Mesendoderm (in vitro differentiated cells): ENCODE results near the gene XRN2.

Experiments used
- DNase-seq: peaks from one replicate; pipeline ENCODE4 v3.0.0; 2013
- H2AK5ac ChIP-seq: 2 replicates; pipeline ENCODE4 v1.6.1; 2013; ENCODE audit warnings: low read length, inconsistent platforms
- H2BK120ac ChIP-seq: 2 replicates; pipeline ENCODE4 v1.6.1; 2013; ENCODE audit warnings: low read depth, mild to moderate bottlenecking, low read length, moderate library complexity, mixed read lengths
- H2BK15ac ChIP-seq: replicated peaks from 2 replicates; pipeline ENCODE4 v1.6.1; 2013; ENCODE audit warnings: low read depth, mild to moderate bottlenecking, moderate library complexity
- H2BK5ac ChIP-seq: 2 replicates; pipeline ENCODE4 v1.6.1; 2013; ENCODE audit warnings: low read length, inconsistent platforms
- H3K18ac ChIP-seq: 2 replicates; pipeline ENCODE4 v1.6.1; 2013; ENCODE audit warnings: mild to moderate bottlenecking, low read length, mixed read lengths
- H3K23ac ChIP-seq: one replicate; pipeline ENCODE4 v1.6.1; 2013; ENCODE audit warnings: low read length
- H3K27ac ChIP-seq: 2 replicates; pipeline ENCODE4 v1.5.1; 2013; ENCODE audit warnings: low read depth, mild to moderate bottlenecking, inconsistent platforms, low read length, moderate library complexity
- H3K27me3 ChIP-seq: 2 replicates; pipeline ENCODE4 v1.6.1; 2013; ENCODE audit warnings: low read length, control low read depth, mild to moderate bottlenecking, inconsistent platforms; ENCODE audit not compliant: insufficient read depth, poor library complexity
- H3K36me3 ChIP-seq: 2 replicates; pipeline ENCODE4 v1.6.1; 2013; ENCODE audit warnings: low read length, inconsistent platforms; ENCODE audit not compliant: control insufficient read depth, insufficient read depth
- H3K4ac ChIP-seq: one replicate; pipeline ENCODE4 v1.6.1; 2013; ENCODE audit warnings: low read depth, mild to moderate bottlenecking, low read length, moderate library complexity
- H3K4me1 ChIP-seq: 2 replicates; pipeline ENCODE4 v1.6.1; 2013; ENCODE audit warnings: low read depth, low read length, inconsistent platforms; ENCODE audit not compliant: control insufficient read depth
- H3K4me2 ChIP-seq: 2 replicates; pipeline ENCODE4 v1.6.1; 2013; ENCODE audit warnings: low read length
- H3K4me3 ChIP-seq: 2 replicates; pipeline ENCODE4 v1.5.1; 2013; ENCODE audit warnings: mild to moderate bottlenecking, low read length
- H3K56ac ChIP-seq: one replicate; pipeline ENCODE4 v1.6.1; 2013; ENCODE audit warnings: low read length
- H3K79me1 ChIP-seq: 2 replicates; pipeline ENCODE4 v1.6.1; 2013; ENCODE audit warnings: low read length, inconsistent platforms
- H3K79me2 ChIP-seq: 2 replicates; pipeline ENCODE4 v1.6.1; 2013; ENCODE audit warnings: mild to moderate bottlenecking, low read length; ENCODE audit not compliant: control insufficient read depth, insufficient read depth
- H3K9ac ChIP-seq: 2 replicates; pipeline ENCODE4 v1.6.1; 2013; ENCODE audit warnings: low read length, inconsistent platforms
- H4K5ac ChIP-seq: one replicate; pipeline ENCODE4 v1.6.1; 2013; ENCODE audit warnings: low read length
- H4K8ac ChIP-seq: one replicate; pipeline ENCODE4 v1.6.1; 2013; ENCODE audit warnings: low read depth, mild to moderate bottlenecking, control low read depth, low read length, moderate library complexity
- WGBS: extraction: QIAGEN DNeasy Blood & Tissue Kit; methylation state at CpG from one replicate; pipeline ENCODE4 v1.1.7; 2013; ENCODE audit warnings: low lambda C conversion rate, missing lambda C conversion rate; ENCODE audit not compliant: insufficient coverage; ENCODE audit errors: extremely low coverage; 5-methylcytosine and 5-hydroxymethylcytosine counted together

XRN2 gene

DNA sequence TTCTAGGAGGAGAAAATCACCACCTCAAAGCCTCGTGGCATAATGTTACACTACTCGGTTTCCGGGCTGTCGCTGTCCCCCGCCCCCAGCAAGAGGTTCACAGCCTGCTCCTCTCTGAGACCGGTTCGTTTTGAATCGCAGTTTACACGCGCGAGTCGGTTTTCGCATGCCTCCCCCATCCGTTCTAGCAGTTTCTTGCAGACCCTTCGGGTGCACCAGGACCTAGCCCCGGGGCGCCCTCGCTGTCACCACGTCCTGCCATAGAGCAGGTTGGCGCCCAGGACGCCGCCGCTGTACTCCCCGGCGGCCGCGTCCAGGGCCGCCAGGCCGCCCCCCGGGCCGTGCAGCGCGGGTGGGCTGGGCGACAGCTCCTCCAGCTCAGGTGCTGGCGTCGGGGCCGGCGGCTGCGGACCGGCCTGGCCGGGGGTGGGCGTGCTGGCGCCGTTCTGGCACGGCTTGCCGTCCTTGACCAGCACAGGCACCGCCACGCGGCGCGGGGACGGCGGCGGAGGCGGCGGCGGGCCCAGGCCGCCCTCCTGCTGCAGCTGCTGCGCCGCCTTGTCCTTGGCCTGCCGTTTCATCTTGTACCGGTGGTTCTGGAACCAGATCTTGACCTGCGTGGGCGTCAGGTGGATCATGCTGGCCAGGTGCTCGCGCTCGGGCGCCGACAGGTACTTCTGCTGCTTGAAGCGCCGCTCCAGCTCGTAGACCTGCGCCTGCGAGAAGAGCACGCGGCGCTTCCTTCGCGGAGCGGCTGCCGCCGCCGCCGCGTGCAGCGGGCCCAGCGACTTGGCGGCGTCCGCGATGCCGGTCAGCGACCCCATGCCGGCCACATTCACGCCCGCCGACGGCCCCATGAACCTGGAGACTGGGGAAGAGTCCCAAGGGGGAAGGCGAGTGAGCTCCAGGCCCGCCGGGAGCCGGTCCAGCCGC lies 92.8 kb downstream of the XRN2 start:
- peak overlapping the region; percentile 10 for H3K4me2 ChIP-seq
- no peaks in the 10 kb centered on the region for H3K79me1 ChIP-seq
- H2BK15ac ChIP-seq = no peak overlapping the region
- no CpG with 5 or more reads among the region's 103 CpGs for WGBS
- H3K79me2 ChIP-seq = no peaks in the 10 kb centered on the region
- no peak overlapping the region for H3K9ac ChIP-seq
- no peak overlapping the region for H3K4me3 ChIP-seq
- no peak overlapping the region for H2BK120ac ChIP-seq
- no peak overlapping the region for H2AK5ac ChIP-seq
- no peaks in the 10 kb centered on the region for H3K4me1 ChIP-seq
- H3K36me3 ChIP-seq = no peaks in the 10 kb centered on the region
- no peak overlapping the region for H4K8ac ChIP-seq
- H3K4ac ChIP-seq = no peak overlapping the region
- H4K5ac ChIP-seq = no peak overlapping the region
- no peak overlapping the region for H3K56ac ChIP-seq
- no peak overlapping the region for H2BK5ac ChIP-seq
- no peak overlapping the region for H3K18ac ChIP-seq
- H3K23ac ChIP-seq = no peak overlapping the region
- H3K27me3 ChIP-seq = peaks cover 50% of the 10 kb centered on the region
- no peak overlapping the region for H3K27ac ChIP-seq
- peak; percentile 56 for DNase-seq

- Histone ChIP-seq H3K79me1 (no peaks in the 10 kb centered on the region), H2BK15ac (no peak overlapping the region), H3K9ac (no peak overlapping the region), H4K8ac (no peak overlapping the region), H2BK120ac (no peak overlapping the region), H3K4me3 (no peak overlapping the region), H3K27me3 (peaks cover 48% of the 10 kb centered on the region), H2BK5ac (no peak overlapping the region), H3K4ac (no peak overlapping the region), H3K18ac (no peak overlapping the region), H3K4me1 (no peaks in the 10 kb centered on the region), H3K79me2 (no peaks in the 10 kb centered on the region), H3K56ac (no peak overlapping the region), H3K27ac (no peak overlapping the region), H3K23ac (no peak overlapping the region), H3K4me2 (peak overlapping the region; percentile 25), H3K36me3 (no peaks in the 10 kb centered on the region), H2AK5ac (no peak overlapping the region), H4K5ac (no peak overlapping the region)
- WGBS = no CpG with 5 or more reads among the region's 116 CpGs
- DNase-seq = no peak
Observed at GRCh38 chr20:21396599-21397340, 93.6 kb downstream of the XRN2 start.

GRCh38 chr20:21397341-21398108 lies 94.4 kb downstream of the XRN2 start, which contains the start of gene NKX2-4:
Gene NKX2-4 (minus strand): TSS chr20:21397526. CDS start chr20:21397399, 127 bp downstream.
- no peak within 1 kb of the TSS for H2AK5ac ChIP-seq
- no peaks in the 10 kb centered on the region for H3K79me1 ChIP-seq
- H2BK5ac ChIP-seq = no peak within 1 kb of the TSS
- no peak within 1 kb of the TSS for H3K18ac ChIP-seq
- no peak within 1 kb of the TSS for H3K56ac ChIP-seq
- H3K4me2 ChIP-seq = peak within 1 kb of the TSS; percentile 25
- H3K79me2 ChIP-seq = no peaks in the 10 kb centered on the region
- H3K23ac ChIP-seq = no peak within 1 kb of the TSS
- no peak within 1 kb of the TSS for H4K8ac ChIP-seq
- H3K9ac ChIP-seq = no peak within 1 kb of the TSS
- no CpG with 5 or more reads among the region's 57 CpGs for WGBS
- no peak for DNase-seq
- H3K4me3 ChIP-seq = no peak within 1 kb of the TSS
- no peak within 1 kb of the TSS for H2BK120ac ChIP-seq
- H4K5ac ChIP-seq = no peak within 1 kb of the TSS
- H3K36me3 ChIP-seq = no peaks in the 10 kb centered on the region
- no peak within 1 kb of the TSS for H3K27ac ChIP-seq
- no peak within 1 kb of the TSS for H2BK15ac ChIP-seq
- no peaks in the 10 kb centered on the region for H3K4me1 ChIP-seq
- H3K4ac ChIP-seq = no peak within 1 kb of the TSS
- H3K27me3 ChIP-seq = peaks cover 42% of the 10 kb centered on the region

- Histone ChIP-seq H3K79me1 (no peaks in the 10 kb centered on the region), H3K18ac (no peak overlapping the region), H3K79me2 (no peaks in the 10 kb centered on the region), H3K4me1 (no peaks in the 10 kb centered on the region), H3K27ac (no peak overlapping the region), H3K27me3 (peaks cover 34% of the 10 kb centered on the region), H3K56ac (no peak overlapping the region), H3K23ac (no peak overlapping the region), H3K4me2 (no peak overlapping the region), H3K4me3 (no peak overlapping the region), H2AK5ac (no peak overlapping the region), H3K4ac (no peak overlapping the region), H3K36me3 (no peaks in the 10 kb centered on the region), H4K8ac (no peak overlapping the region), H2BK5ac (no peak overlapping the region), H2BK15ac (no peak overlapping the region), H3K9ac (no peak overlapping the region), H4K5ac (no peak overlapping the region), H2BK120ac (no peak overlapping the region)
- no CpG with 5 or more reads among the region's 10 CpGs for WGBS
- no peak for DNase-seq
Observed at GRCh38 chr20:21398109-21399004, 95.2 kb downstream of the XRN2 start.

DNA sequence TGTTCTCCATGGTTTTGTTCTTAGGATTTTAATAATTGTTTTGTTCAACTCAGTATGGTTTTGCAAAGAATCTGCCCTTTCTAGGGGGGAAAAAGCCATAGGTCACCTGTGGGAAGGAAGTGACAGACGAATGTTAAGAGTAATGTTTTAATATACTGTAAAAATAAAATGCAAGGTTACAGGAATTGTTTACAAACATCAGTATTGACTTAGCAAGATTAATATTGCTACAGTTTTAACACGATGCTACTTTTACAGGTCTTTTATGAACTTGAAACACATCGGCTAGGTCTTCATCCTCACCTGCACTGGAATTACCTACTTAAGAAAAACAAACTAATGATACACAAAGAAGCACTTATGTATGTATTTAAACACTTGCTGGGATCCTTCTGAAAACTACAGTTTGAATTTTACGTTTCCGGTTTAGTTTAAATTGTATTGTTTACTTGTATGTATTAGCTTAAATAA lies 95.9 kb downstream of the XRN2 start:
- no peak overlapping the region for H2BK120ac ChIP-seq
- H3K4me1 ChIP-seq = no peaks in the 10 kb centered on the region
- H3K4ac ChIP-seq = no peak overlapping the region
- no peak for DNase-seq
- H3K79me1 ChIP-seq = no peaks in the 10 kb centered on the region
- no peak overlapping the region for H3K56ac ChIP-seq
- H2AK5ac ChIP-seq = no peak overlapping the region
- H3K27ac ChIP-seq = no peak overlapping the region
- no peak overlapping the region for H4K5ac ChIP-seq
- no peak overlapping the region for H3K23ac ChIP-seq
- H2BK5ac ChIP-seq = no peak overlapping the region
- no peaks in the 10 kb centered on the region for H3K79me2 ChIP-seq
- no peak overlapping the region for H3K9ac ChIP-seq
- H4K8ac ChIP-seq = no peak overlapping the region
- no peak overlapping the region for H3K4me3 ChIP-seq
- H3K18ac ChIP-seq = no peak overlapping the region
- H2BK15ac ChIP-seq = no peak overlapping the region
- H3K36me3 ChIP-seq = no peaks in the 10 kb centered on the region
- no peak overlapping the region for H3K4me2 ChIP-seq
- peaks cover 32% of the 10 kb centered on the region for H3K27me3 ChIP-seq
- WGBS = no CpG with 5 or more reads among the region's 5 CpGs
